GM18867 (cell line): ENCODE results near the gene CAMTA1.

Source experiments
- ATAC-seq: cut with Tn5 transposase; IDR thresholded peaks from one replicate; pipeline ENCODE4 v1.9.1; 2021; ENCODE audit warnings: mild to moderate bottlenecking, moderate library complexity; ENCODE audit not compliant: unreplicated experiment

CAMTA1 gene

DNA sequence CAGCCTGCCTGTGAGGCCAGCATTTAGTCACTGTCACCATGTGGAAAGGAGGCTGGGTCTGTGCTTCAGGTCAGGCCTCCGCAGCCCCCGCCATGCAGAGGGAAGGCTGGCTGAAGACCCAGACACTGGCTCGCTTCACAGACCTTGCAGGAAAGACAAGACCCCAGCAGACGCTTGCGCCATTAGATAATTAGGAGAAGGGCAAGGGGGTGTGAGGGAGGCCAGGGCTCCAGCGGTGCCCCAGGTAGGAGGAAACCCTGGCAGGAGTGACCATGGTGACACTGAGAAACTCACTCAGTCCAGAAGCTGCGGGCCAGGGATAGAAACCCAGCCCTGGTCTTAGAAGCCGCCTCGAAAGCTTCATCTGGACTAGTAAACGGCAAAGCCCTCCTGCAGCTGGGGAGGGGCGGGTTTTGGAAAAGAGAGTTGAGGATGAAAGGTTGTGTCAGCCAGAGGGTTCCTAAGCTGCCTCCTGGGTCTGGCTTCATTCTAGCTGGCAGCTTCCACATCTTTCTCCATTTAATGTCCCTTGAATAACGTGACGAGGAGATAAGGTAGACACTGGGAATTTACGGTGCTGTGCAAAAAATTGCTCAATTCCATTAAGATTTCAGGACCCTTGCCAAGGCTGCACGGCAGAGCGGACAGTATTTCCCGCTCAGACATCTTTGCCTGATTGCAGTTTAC is 691.8 kb downstream of the CAMTA1 start:
- ATAC-seq: no peak

DNA sequence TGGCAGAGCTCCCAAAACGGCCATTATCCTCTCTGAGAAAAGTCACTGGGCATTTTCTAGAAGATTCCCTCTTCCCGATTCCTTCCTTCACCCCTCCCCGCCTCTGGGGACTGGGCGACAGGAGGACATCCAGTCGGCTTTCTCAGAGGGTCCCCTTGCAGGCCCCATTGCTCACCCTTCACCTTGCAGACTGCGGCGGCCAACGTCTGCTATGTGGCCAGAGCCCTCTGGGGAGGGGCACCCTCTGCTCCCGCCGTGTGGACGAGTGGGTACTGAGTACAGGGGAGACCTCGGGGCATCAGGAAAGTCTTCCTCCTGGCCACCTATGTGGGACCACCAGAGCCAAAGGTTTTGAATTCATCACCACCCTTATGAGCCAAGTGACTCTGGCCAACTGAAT is 692.3 kb downstream of the CAMTA1 start:
- ATAC-seq: no peak

DNA sequence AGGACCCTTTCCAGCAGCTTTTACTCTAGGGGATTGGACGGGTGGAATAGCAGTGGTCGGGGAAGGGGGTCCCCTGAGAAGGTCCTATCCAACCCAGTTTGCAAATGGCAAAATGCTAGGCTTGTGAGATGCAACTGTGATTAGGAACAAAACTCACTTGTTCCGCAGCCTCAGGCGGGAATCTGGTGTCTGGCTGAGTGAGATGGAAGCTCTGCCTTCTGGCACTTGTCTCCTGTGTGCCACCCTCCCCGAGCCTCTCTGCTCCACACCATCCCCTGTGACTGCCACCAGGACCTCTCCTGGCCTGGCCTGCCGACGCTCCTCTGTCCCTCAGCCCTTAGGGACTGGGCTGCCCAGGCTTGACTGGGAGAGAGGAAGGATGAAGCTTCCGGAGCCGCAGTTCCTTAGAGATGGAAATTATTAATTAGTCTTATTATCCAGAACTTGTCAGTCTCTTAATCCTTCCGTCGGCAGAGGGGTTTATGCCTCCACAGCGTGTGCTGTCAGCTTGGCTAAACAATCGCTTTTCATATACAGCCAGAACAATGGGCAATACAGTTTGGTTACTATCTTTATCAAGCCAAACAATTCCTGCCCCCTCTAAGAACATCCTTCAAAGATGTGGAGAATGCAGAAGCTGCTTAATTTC is 693.0 kb downstream of the CAMTA1 start:
- no peak for ATAC-seq

DNA sequence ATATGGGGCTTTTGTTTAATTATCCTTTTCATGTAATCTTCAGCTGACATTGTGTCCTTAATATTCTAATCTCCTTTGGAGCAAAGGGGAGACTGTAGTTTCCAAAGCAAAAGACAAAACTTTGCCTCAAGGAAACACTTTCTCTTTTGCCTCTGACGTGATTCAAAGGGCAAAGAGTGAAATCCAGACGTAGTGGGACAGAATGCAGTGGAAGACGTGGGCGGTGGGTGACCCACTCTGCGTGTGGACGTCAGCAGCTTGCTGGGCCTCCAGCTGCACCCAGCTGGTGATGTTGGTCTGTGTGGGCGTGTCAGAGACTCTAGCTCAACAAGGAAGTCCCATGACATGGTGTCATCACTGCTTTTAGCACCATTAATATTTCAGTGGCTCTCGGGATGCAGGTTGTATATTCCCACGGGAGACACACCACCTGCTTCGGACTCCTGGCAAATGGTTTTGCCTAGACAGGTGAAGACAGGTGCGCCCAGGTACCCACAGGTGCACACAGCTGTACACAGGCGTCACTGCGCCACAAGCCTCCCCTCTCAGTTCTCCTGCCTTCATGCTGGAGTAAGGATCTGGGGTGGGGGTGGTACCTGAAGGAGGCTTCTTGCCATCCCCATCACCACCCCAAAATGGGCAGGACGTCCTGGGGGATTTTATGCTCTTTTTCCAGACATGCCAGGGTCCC is 693.7 kb downstream of the CAMTA1 start:
- no peak for ATAC-seq

DNA sequence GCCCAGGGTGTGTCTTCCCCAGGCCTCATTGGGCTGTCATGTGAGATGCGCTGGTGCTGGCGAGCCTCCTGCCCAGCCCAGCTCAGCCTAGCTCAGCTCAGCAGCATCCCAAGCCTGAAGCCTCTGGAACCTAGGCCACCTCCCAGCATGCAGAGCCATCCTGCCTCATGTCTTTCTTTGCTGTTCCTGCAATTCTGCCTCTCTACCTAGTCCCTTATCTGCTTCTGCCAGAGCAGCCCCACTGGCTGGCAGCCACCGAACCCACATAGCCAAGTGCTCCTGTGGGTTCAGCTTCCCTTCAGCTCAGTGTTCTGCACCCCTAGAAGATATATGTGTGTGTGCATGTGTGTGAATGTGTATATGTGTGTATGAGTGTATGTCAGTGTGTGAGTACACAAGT is 694.3 kb downstream of the CAMTA1 start:
- ATAC-seq: no peak

DNA sequence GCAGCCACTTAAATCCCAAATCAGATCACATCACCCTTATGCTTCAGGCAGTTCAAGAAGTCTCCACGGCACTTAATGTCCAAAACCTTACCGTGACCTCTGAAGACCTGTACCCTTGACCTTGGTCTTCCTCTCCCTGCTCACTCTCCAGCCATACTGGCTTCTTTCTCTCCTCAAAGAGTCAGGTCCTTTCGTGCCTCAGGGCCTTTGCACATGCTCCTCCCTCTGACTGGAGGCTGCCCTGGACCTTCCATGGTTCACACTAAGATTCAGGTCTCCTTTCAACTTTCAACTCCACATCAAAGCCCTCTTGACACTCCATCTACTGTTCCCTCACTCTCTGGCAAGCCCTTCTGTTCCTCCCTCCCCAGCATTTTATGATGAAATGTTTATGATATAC is 695.9 kb downstream of the CAMTA1 start:
- no peak for ATAC-seq

DNA sequence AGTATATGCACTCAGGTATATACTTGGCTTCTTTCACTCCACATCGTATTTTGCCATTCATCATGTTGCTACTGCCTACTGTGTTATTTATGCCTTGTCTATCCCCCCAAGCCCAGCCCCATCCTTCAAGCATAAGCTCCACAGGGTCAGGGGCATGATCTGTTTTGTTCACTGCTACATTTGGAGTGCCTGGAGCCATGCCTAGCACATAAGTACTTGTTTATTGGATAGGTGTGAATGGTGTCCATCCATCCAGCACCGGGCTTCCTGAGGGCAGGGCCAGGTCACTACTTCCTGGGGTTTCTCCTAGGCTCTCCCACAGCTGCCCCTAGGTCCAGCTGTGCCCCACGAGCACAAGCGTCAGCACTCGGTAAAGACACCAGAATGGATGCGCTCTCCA is 696.8 kb downstream of the CAMTA1 start:
- ATAC-seq: no peak

DNA sequence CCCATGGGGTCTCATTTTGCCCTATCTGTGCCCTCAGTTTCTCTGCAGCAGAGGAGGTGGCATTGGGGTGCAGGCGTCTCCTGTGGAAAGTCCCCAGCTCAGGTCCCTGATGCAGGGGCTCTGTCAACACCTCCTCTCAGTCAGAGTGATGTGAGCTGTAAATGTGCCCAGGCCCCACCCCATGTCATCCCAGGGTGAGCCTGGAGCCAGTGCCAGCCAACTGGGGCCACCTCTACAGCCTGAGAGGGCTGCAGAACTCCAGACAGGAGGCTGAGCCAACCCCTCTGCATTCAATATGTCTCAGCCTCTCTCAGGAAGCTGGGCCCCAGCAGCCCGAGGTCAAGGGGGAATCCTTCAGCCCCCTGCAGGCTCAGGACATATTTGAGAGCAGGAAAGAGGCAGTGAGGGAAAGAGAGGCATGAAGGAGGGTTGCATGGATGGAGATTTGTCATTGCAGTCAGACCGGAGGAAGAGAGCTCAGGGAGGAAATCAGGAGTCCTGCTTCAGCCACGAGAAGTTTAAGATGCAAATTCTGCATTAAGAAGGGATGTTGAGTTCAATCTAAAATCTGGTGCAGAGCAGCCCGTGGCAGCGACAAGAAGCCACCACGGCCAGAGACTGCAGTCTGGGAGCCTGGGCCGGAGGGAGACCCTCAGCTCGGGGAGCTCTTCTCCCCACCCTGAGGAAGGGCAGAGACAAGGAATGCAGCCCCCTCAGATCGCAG is 697.7 kb downstream of the CAMTA1 start:
- ATAC-seq: no peak

DNA sequence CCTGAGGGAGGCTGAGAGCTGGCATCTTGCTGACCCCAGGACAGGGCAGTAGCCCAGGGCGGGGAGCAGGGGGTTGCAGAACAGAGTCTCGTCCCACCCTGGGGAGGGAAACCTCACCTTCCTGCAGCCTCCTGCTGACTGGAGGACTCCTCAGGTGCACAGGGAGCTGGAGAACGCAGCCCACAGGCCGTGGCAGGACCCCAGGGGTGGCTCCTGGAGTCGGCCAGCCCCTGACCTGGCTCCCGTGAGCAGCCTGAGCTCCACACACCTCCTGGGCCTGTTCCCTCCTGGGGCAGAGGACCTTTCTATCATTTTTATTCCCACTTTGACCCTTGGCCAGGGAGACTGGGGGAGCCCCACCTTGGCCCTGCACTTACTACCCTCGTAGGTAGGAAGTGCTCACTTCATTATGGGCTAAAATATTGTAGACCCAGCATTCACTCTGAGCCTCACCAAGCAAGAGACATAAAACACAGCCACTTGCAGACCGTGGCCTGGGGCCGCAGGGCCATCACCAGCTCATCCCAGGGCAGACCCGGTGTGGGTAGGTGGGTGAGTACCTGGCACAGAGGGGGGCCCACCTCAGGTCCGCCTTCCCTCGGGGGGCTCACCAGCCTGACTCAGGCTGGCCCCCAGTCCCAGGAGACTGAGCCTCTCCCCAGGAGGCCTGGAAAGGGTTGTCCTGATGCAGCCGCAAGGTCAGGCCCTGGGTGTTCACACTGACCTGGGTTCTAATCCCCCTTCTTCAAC is 698.6 kb downstream of the CAMTA1 start:
- no peak for ATAC-seq

DNA sequence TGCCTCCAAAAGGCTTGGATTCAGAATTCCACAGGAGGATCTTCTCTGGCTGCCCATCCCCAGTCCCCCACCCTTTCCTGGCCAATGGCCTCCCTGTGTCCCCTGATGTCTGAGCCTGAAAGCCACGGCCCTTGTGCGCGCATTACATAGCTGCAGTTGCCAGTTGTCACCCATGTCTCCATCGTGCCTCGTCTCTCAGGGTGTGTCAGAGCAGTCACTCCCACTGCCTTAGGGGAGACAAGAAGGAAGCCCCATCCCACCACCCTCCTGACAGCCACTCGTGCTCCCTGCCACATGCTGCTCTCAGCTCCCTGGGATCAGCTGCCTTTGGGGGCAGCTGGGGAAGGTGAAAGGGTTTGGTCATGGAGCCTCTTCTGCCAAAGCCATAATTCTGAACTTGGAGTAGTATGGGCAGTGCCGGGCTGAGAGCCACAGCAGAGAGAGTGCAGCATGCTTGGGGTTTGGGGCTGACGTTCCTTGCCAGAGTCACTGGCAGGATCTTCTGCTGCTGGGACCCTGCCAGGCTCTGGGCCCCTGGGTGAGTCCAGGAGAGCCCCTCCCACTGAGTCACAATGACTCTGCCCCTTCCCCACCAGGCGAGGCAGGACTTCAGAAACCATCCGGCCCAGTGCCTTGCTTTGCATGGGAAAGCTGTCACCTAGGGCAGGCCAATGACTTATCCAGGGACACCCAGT is 700.0 kb downstream of the CAMTA1 start:
- ATAC-seq: no peak

DNA sequence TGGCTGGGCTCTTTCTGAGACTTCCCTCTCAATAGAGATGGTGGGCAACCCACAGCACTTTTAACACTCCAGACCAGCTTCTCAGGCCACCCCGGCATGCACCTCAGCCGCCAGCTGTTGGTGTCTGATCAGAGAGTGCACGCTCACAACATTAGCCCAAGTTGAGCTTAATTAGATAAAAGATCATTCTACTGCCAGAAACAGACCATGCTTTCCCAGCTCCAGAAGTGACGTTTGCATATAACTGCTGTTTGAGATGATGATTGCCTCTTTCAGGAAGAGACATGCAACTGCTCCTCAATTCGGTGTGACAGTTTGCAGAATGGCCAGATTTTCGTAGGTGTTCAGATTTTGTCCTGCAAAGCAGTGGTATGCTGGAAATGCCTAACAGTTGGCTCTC is 700.6 kb downstream of the CAMTA1 start:
- no peak for ATAC-seq

DNA sequence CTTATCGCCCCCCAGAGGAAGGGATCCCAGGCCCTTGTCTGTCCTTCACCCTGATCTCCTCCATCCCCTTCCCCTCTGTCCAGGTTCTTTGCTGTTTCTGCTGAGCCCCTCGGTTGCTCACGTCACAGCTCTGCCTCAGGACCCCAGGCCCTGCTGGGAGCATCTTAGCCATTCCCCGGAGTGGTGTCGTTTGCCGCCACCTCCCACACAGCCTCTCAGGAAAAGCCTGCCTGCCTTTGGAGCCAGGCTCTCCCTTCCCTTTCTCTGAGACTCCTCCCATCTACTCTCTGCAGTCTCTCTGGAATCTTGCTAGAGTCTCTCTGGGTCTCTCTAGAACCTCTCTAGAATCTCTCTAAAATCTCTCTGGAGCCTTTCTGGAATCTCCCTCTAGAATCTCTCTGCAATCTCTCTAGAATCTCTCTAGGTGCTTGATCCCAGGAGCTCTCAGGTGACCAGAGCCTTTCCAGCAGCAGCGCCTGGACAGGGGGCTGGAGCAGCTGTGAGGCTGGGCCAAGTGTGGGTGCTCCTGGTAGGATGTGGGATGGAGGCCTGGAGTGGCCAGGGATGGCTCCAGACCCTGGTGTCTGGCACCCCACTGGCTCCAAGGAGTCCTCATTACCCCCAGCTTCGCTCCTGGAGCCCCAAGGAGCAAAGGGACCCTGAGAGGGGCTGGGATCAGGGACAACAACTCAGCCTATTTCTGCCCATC is 702.7 kb downstream of the CAMTA1 start:
- ATAC-seq: no peak

DNA sequence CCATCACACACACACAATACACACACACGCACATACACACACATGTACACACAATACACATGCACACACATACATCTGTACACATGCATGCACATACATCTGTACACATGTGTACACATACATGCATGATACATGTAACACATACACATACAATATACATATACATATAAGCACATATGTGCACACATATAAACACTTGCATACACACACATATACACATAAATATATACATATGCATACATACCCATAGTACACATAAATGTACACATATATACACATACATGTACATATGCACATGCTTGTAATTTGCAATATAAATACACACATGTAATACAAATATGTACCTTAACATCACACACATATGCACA is 703.2 kb downstream of the CAMTA1 start:
- ATAC-seq: no peak

DNA sequence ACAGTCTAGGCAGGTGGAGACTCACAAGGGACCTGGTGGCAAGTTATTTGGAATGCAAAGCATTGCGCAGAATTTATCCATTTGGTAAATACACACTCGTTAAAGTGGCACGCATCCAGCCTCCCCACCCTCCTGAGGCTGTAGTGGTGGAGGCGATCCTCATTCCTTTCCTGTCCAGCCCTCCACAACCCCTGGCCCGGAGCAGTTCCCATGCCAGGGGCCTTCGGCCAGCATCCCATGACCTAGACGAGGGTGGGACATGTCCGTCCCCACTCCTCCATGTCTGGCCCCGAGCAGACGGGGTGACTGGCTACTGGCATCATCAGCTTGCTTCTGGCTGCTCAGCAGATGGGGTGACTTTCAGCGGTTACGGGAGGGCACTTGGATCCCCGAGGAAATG is 704.3 kb downstream of the CAMTA1 start:
- ATAC-seq: no peak

DNA sequence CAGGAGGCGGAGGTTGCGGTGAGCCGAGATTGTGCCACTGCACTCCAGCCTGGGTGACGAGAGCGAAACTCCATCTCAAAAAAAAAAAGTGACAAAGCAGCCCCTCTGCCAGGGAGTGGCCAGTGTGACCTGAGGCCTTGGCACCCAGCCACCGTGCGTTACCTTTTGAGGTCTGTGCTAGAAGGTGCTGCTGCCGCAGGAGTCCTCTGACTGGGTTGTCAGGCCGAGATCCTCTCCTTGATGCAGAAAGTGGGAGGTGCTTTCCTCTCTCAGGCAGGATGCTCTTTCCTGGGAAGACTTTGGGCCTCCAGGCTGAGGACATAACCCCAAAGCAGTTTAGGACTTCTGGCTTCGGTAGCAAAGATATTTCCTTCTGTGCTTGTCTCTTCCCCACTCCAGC is 705.3 kb downstream of the CAMTA1 start:
- no peak for ATAC-seq

DNA sequence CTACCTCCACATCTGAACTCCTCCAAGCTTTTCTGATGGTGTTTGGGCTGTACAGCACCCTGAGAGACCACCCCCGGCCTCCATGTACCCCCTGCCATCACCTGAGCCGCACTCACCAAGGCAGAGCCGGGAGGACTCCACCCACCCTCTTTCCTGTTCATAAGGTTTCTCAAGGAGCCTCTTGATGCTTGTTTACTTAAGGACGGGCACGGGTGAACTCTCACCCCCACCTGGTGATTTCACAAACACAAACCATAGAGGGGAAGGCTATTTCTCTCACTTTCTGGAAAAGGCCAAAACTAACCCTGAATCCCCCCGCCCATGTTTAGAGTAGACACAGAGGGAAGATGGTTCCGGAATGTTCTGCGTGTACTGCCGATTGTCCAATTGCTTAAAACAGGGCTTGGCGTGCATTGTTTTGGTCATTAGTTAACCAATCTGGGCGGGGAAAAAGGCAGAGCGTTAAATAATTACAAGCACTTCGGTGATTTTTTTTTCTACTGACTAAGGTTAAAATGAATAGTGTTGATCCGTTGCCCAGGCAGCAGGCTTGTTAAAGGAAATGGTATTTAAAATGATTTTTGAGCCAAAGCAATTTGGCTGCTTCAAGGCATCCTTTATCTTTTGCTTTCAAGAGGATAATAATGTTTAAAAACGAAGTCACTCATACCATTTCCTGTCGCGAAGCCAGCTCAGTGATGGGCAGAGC is 706.0 kb downstream of the CAMTA1 start:
- ATAC-seq: no peak

DNA sequence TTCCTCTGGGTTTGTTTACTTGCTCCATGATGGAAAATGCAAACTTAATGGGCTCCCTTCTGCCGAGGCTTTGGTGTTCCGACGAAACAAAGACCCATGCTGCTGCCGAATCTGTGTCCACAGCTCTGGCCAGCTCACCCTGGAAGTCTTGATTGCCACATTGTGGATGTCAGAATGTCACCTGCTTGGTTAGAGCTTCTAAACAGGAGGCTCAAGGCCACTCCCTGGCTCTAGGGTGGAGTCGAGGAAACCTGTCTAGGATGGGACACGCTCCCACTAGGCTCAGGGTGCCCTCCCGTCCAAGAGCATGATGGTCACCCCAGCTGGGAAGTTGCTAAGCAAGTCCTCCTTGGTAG is 706.5 kb downstream of the CAMTA1 start:
- no peak for ATAC-seq

DNA sequence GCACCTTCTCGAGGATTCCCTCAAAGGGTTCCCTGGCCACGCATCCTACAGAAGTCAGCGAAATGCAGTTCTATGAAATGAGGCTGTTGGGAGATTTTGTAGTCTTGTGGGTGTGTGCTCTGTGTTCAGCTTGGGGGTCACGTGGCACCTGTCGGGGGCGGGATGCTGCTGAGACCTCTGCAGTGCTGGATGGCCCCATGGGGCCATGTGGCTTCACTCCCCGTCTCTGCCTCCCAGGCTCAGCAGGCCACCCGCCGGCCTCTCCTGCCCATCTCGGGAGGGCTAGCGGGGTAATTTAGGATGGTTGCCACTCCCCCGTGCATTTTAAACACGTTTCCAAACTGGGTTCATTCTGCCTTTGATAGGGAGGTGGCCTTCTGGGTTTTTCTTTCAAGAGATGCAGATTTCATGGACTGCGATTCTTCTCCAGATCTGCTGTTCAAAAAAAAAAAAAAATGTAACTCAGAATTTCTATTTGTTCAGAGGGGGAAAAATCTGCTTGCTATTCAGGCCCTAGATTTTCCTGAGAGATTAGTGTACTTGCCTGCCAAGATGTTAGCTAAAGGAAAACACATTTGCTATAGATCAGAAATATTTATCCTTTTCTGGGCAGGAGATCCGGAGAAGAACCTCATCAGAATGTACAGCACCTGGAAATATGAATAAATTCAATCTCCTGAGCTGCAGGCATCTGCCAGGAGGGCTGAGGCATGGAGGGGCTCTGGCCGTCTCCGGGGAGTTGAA is 708.6 kb downstream of the CAMTA1 start:
- ATAC-seq: no peak

DNA sequence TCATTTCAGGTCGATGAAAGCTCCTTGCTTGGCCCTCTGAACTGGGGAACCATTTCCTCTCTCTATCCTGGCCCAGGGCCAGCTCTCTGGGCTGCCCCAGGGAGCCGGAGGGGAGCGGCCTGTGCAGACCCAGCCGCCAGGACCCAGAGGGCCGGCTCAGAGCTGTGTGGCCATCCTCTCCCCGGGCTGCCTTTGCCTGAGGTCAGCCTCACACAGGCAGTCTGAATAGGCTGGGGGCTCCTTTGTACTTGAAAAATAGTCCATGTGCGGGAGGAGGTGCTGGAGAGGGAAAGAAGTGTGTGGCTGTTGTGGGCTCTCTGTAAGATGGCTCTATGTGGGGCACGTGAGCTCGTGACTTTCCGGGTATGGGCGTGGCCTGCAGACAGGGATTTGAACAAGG is 710.7 kb downstream of the CAMTA1 start:
- ATAC-seq: no peak
